Ishikawa (cell line): ENCODE data around the gene EEF1AKMT3.

Source experiments
- CEBPB ChIP-seq: IDR thresholded peaks from 2 replicates; pipeline ENCODE4 v1.6.1; 2012
- CREB1 ChIP-seq: IDR thresholded peaks from 2 replicates; pipeline ENCODE4 v1.6.1; 2012; ENCODE audit warnings: low read depth
- EGR1 ChIP-seq: IDR thresholded peaks from 2 replicates; pipeline ENCODE4 v1.6.1; 2012
- EP300 ChIP-seq: IDR thresholded peaks from 2 replicates; pipeline ENCODE4 v1.6.1; 2012; ENCODE audit warnings: borderline replicate concordance
- NFIC ChIP-seq: IDR thresholded peaks from 2 replicates; pipeline ENCODE4 v1.6.1; 2012
- RAD21 ChIP-seq: IDR thresholded peaks from 2 replicates; pipeline ENCODE4 v1.6.1; 2012; ENCODE audit warnings: low read depth
- REST ChIP-seq: IDR thresholded peaks from 2 replicates; pipeline ENCODE4 v1.6.1; 2012; ENCODE audit warnings: low read depth, mild to moderate bottlenecking
- TAF1 ChIP-seq: IDR thresholded peaks from 2 replicates; pipeline ENCODE4 v1.6.1; 2012; ENCODE audit warnings: low read depth, mild to moderate bottlenecking
- TCF12 ChIP-seq: IDR thresholded peaks from 2 replicates; pipeline ENCODE4 v1.6.1; 2012; ENCODE audit warnings: low read depth
- TEAD4 ChIP-seq: IDR thresholded peaks from 2 replicates; pipeline ENCODE4 v1.6.1; 2012
- USF1 ChIP-seq: IDR thresholded peaks from 2 replicates; pipeline ENCODE4 v1.6.1; 2012
- YY1 ChIP-seq: IDR thresholded peaks from 2 replicates; pipeline ENCODE4 v1.6.1; 2012; ENCODE audit warnings: low read depth
- TF ChIP-seq, protein P1 (sequence below): IDR thresholded peaks from 2 replicates; pipeline ENCODE4 v1.6.1; 2012

DNA sequence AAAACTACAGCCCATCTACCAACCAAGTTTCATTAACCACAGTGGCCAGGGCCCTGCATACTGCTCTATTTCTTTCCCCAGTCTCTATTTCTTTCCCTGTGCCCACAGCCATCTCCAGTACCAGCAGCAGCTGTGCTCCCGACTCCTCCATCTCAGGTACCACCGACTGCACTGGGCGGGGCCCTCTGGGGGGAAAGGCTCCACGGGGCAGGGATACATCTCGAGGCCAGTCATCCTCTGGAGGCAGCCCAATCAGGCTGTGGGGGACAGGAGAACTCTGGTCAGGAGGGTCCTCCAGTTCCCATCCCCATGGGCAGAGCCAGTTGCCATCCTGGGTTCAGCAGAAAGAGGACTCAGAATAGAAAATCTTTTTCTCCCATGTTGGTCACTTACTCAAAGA is 23.4 kb upstream of the EEF1AKMT3 start:
- no peak for TF ChIP-seq NFIC
- TF ChIP-seq REST = no peak
- TF ChIP-seq, protein P1, sequence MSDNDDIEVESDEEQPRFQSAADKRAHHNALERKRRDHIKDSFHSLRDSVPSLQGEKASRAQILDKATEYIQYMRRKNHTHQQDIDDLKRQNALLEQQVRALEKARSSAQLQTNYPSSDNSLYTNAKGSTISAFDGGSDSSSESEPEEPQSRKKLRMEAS = no peak
- TF ChIP-seq CEBPB = no peak
- no peak for TF ChIP-seq TAF1
- TF ChIP-seq EP300 = no peak
- TF ChIP-seq YY1 = no peak
- no peak for TF ChIP-seq CREB1
- TF ChIP-seq EGR1 = no peak
- TF ChIP-seq RAD21 = no peak
- no peak for TF ChIP-seq USF1
- no peak for TF ChIP-seq TEAD4
- no peak for TF ChIP-seq TCF12
